HG03108 (cell line): ENCODE measurements around the gene CAMLG.

Source experiments
- ATAC-seq: cut with Tn5 transposase; IDR thresholded peaks from one replicate; pipeline ENCODE4 v1.9.1; 2021; ENCODE audit warnings: moderate library complexity; ENCODE audit not compliant: unreplicated experiment

CAMLG gene

GRCh38 chr5:134777366-134777765, 39.0 kb downstream of the CAMLG start:
- no peak for ATAC-seq

GRCh38 chr5:134784241-134784920, 46.0 kb downstream of the CAMLG start:
- no peak for ATAC-seq

- ATAC-seq, result no peak
These were observed 46.7 kb downstream of the CAMLG start for GRCh38 chr5:134784946-134785620.

- no peak for ATAC-seq
These were observed 49.3 kb downstream of the CAMLG start for GRCh38 chr5:134787692-134788091.

GRCh38 chr5:134791580-134791979, 53.2 kb downstream of the CAMLG start:
- ATAC-seq, result no peak

- ATAC-seq, result no peak
These were observed 53.9 kb downstream of the CAMLG start for GRCh38 chr5:134792286-134792685.

- ATAC-seq, result no peak
These were observed 54.8 kb downstream of the CAMLG start for GRCh38 chr5:134793111-134793510.

GRCh38 chr5:134794082-134794481, 55.7 kb downstream of the CAMLG start:
- ATAC-seq, result no peak

GRCh38 chr5:134794819-134795218, 56.5 kb downstream of the CAMLG start:
- ATAC-seq, result no peak

- ATAC-seq, result no peak
These were observed 60.1 kb downstream of the CAMLG start for GRCh38 chr5:134798468-134798867.
